Astrocyte (in vitro differentiated cells and primary cell): ENCODE data around the gene MSX1. TPM values are rescaled to one million over a fixed set of nuclear protein-coding genes. Genes with fewer than 3 reads are reported as not detected.

Experiments used
- DNase-seq: peaks from one replicate; pipeline ENCODE4 v3.0.0-alpha.2; 2010; ENCODE audit warnings: low read depth
- FAIRE-seq: peaks from 2 replicates; lab custom pipeline; 2011; peaks lifted over from hg19 to GRCh38; lab: Jason Lieb, UNC
- H2AFZ ChIP-seq: 2 replicates; pipeline ENCODE4 v1.6.0; 2012; ENCODE audit warnings: low read depth, low read length, inconsistent platforms
- H3K27ac ChIP-seq: 2 replicates; pipeline ENCODE4 v1.5.1; 2011; ENCODE audit warnings: low read depth, low read length, inconsistent platforms
- H3K27me3 ChIP-seq: 2 replicates; pipeline ENCODE4 v1.6.0; 2011; ENCODE audit warnings: low read length, inconsistent platforms; ENCODE audit not compliant: insufficient read depth
- H3K36me3 ChIP-seq: 2 replicates; pipeline ENCODE4 v1.5.1; 2011; ENCODE audit warnings: low read length, inconsistent platforms; ENCODE audit not compliant: insufficient read depth
- H3K4me1 ChIP-seq: 2 replicates; pipeline ENCODE4 v1.5.1; 2011; ENCODE audit warnings: low read length, inconsistent platforms; ENCODE audit not compliant: insufficient read depth
- H3K4me2 ChIP-seq: 2 replicates; pipeline ENCODE4 v1.6.0; 2012; ENCODE audit warnings: low read length, inconsistent platforms
- H3K4me3 ChIP-seq: 2 replicates; pipeline ENCODE4 v1.5.1; 2011; ENCODE audit warnings: low read depth, mild to moderate bottlenecking, low read length, inconsistent platforms; ENCODE audit not compliant: insufficient read depth
- H3K79me2 ChIP-seq: 2 replicates; pipeline ENCODE4 v1.6.0; 2012; ENCODE audit warnings: mild to moderate bottlenecking, low read length, inconsistent platforms; ENCODE audit not compliant: insufficient read depth
- H3K9ac ChIP-seq: 2 replicates; pipeline ENCODE4 v1.6.0; 2012; ENCODE audit warnings: mild to moderate bottlenecking, low read length, inconsistent platforms
- H3K9me3 ChIP-seq: 2 replicates; pipeline ENCODE4 v1.5.1; 2012; ENCODE audit warnings: low read depth, mild to moderate bottlenecking, low read length, inconsistent platforms; ENCODE audit not compliant: insufficient read depth
- H4K20me1 ChIP-seq: 2 replicates; pipeline ENCODE4 v1.6.0; 2012; ENCODE audit warnings: low read length, inconsistent platforms; ENCODE audit not compliant: insufficient read depth
- H3K27ac Mint-ChIP-seq: one replicate; pipeline ENCODE4 v1.8.0; 2021; ENCODE audit warnings: mild to moderate bottlenecking, mixed read lengths; ENCODE audit not compliant: unreplicated experiment
- H3K27me3 Mint-ChIP-seq: one replicate; pipeline ENCODE4 v1.8.0; 2021; ENCODE audit warnings: low read depth, mixed read lengths; ENCODE audit not compliant: unreplicated experiment
- H3K36me3 Mint-ChIP-seq: one replicate; pipeline ENCODE4 v1.8.0; 2021; ENCODE audit warnings: low read depth, mixed read lengths; ENCODE audit not compliant: unreplicated experiment
- H3K4me1 Mint-ChIP-seq: one replicate; pipeline ENCODE4 v1.8.0; 2021; ENCODE audit warnings: low read depth, mixed read lengths; ENCODE audit not compliant: unreplicated experiment
- H3K4me3 Mint-ChIP-seq: one replicate; pipeline ENCODE4 v1.8.0; 2021; ENCODE audit warnings: mild to moderate bottlenecking, moderate library complexity, mixed read lengths; ENCODE audit not compliant: unreplicated experiment
- H3K9me3 Mint-ChIP-seq: one replicate; pipeline ENCODE4 v1.8.0; 2021; ENCODE audit warnings: mild to moderate bottlenecking, mixed read lengths; ENCODE audit not compliant: unreplicated experiment
- EZH2 ChIP-seq: IDR thresholded peaks from 2 replicates; pipeline ENCODE4 v1.6.1; 2012; ENCODE audit warnings: mild to moderate bottlenecking, low read length, inconsistent platforms; ENCODE audit not compliant: insufficient read depth
- total RNA-seq: library from RNA; stranded (reverse); gene quantifications from 2 replicates; pipeline ENCODE4 v1.2.1, GENCODE V29; 2021
- TF ChIP-seq, protein P1 (sequence below): IDR thresholded peaks from 2 replicates; pipeline ENCODE4 v1.5.1; 2011; ENCODE audit warnings: low read depth, mild to moderate bottlenecking, inconsistent platforms, low read length, moderate library complexity; ENCODE audit not compliant: insufficient read depth

MSX1 gene
- total RNA-seq, 1 donor from 2014 or later, result 0.91 TPM

DNA sequence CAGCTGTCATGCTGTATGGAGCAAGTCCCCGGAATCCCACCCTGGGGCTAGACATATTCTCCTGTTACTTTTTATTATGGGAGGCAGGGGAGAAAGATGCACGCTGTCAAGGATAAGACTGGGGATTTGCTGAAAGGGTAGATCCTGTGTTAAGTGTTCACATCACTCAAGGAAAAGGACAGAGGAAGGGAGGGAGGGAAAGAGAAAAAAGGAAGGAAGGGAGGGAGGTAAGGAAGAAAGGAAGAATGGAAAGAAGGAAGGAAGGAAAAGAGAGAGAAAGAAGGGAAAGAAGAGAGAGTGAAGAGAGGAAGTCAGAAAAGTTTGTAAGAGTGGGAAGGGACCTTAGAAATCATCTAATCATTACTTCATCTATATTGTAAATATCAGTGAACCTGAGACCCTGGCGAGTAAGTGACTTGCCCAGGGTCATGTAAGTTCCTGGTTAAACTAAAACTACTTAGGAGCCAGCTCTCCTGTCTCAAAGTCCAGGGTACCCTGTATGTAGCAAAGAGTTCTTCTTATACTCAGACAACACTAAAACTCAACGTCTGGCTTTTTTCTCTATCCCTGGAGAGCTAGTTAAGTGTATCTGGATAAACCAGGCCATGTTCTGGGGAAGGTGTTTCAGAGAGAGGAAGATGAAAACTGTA is 47.2 kb upstream of the MSX1 start:
- H4K20me1 ChIP-seq, result no peaks in the 10 kb centered on the region
- no peaks in the 10 kb centered on the region for H3K79me2 ChIP-seq
- no peaks in the 10 kb centered on the region for H3K9me3 ChIP-seq
- no peak overlapping the region for H2AFZ ChIP-seq
- H3K9ac ChIP-seq, result no peak overlapping the region
- FAIRE-seq, result no peak
- H3K27me3 Mint-ChIP-seq, result peaks cover 59% of the 10 kb centered on the region
- no peak overlapping the region for H3K27ac Mint-ChIP-seq
- no peak overlapping the region for H3K4me3 ChIP-seq
- no peaks in the 10 kb centered on the region for H3K36me3 ChIP-seq
- no peak for DNase-seq
- no peaks in the 10 kb centered on the region for H3K36me3 Mint-ChIP-seq
- TF ChIP-seq, protein P1, sequence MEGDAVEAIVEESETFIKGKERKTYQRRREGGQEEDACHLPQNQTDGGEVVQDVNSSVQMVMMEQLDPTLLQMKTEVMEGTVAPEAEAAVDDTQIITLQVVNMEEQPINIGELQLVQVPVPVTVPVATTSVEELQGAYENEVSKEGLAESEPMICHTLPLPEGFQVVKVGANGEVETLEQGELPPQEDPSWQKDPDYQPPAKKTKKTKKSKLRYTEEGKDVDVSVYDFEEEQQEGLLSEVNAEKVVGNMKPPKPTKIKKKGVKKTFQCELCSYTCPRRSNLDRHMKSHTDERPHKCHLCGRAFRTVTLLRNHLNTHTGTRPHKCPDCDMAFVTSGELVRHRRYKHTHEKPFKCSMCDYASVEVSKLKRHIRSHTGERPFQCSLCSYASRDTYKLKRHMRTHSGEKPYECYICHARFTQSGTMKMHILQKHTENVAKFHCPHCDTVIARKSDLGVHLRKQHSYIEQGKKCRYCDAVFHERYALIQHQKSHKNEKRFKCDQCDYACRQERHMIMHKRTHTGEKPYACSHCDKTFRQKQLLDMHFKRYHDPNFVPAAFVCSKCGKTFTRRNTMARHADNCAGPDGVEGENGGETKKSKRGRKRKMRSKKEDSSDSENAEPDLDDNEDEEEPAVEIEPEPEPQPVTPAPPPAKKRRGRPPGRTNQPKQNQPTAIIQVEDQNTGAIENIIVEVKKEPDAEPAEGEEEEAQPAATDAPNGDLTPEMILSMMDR, result no peak
- TF ChIP-seq EZH2, result no peak
- no peak overlapping the region for H3K4me2 ChIP-seq
- H3K4me1 Mint-ChIP-seq, result no peaks in the 10 kb centered on the region
- no peak overlapping the region for H3K4me3 Mint-ChIP-seq
- H3K27ac ChIP-seq, result no peak overlapping the region
- peaks cover 4% of the 10 kb centered on the region for H3K9me3 Mint-ChIP-seq
- H3K27me3 ChIP-seq, result peaks cover 12% of the 10 kb centered on the region
- H3K4me1 ChIP-seq, result no peaks in the 10 kb centered on the region

DNA sequence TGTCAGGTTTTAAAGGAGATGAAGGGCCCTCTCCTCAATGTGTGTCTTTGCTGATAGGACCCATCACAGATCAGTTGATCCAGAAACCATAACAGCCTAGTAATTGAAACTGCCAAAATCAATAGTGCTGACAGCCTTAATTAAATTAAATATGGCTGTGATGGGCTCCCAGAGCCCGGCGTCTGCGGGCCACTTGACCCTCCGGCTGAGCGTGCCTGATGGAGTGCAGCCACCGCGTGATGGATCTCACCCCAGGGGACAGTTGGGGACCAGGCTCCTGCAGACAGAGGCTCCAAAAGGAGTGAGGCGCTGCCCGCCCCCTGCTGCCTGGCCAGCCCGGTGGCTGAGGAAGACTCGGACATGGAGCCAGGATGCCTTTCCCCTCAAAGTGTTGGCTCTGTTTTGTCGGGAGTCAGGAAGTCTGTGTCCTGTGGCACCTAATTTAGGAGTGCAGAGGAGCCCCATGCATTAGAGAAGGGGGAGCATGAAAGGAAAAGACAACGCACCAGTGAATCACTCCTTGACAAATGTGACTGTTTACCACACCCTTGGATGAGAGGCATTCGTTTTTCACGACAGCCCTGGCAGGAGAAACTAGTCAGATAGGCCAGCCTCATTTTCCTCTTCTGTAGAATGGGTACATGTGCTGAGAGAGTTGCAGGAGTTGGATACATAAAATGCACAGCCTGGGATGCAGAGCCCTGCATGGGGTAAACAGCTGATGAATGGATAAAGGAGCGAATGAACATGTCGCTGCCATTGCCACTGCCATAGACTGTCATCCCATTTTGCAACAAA is 40.9 kb upstream of the MSX1 start:
- Mint-ChIP-seq H3K27me3 (peaks cover 43% of the 10 kb centered on the region), H3K27ac (no peak overlapping the region), H3K36me3 (no peaks in the 10 kb centered on the region), H3K9me3 (no peaks in the 10 kb centered on the region), H3K4me1 (no peaks in the 10 kb centered on the region), H3K4me3 (no peak overlapping the region)
- Histone ChIP-seq H2AFZ (no peak overlapping the region), H3K9ac (no peak overlapping the region), H3K36me3 (no peaks in the 10 kb centered on the region), H3K4me3 (no peak overlapping the region), H3K4me2 (no peak overlapping the region), H3K27ac (no peak overlapping the region), H3K27me3 (peaks cover 9% of the 10 kb centered on the region), H4K20me1 (no peaks in the 10 kb centered on the region), H3K79me2 (no peaks in the 10 kb centered on the region), H3K9me3 (no peaks in the 10 kb centered on the region), H3K4me1 (no peaks in the 10 kb centered on the region)
- DNase-seq, result no peak
- no peak for FAIRE-seq
- TF ChIP-seq, protein P1, result no peak
- no peak for TF ChIP-seq EZH2

DNA sequence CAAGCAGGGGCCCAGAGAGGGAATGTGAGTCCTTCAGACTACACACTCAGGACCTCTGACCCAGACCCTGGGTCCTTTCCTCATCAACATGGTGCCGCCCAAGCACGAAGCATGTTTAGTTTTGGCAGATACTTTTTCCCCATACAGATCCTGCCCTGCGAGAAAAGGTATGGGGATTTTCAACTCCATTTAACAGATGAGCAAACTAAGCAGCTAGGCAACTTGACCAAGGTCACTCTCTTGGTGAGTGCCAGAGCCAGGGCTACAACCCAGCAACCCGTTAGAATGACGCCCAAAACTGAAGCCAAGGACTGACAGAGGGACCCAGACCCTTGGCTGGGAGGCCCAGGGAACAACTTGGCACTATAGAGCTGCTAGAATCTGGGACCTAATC is 40.3 kb upstream of the MSX1 start:
- H3K27ac ChIP-seq, result no peak overlapping the region
- Mint-ChIP-seq H3K4me1 (no peaks in the 10 kb centered on the region), H3K27ac (no peak overlapping the region), H3K36me3 (no peaks in the 10 kb centered on the region), H3K9me3 (no peaks in the 10 kb centered on the region), H3K27me3 (peaks cover 38% of the 10 kb centered on the region), H3K4me3 (no peak overlapping the region)
- H3K9me3 ChIP-seq, result no peaks in the 10 kb centered on the region
- H3K27me3 ChIP-seq, result peaks cover 9% of the 10 kb centered on the region
- H4K20me1 ChIP-seq, result no peaks in the 10 kb centered on the region
- FAIRE-seq (no peak), DNase-seq (no peak)
- no peak overlapping the region for H3K9ac ChIP-seq
- no peaks in the 10 kb centered on the region for H3K36me3 ChIP-seq
- no peak overlapping the region for H3K4me3 ChIP-seq
- no peaks in the 10 kb centered on the region for H3K79me2 ChIP-seq
- no peaks in the 10 kb centered on the region for H3K4me1 ChIP-seq
- H2AFZ ChIP-seq, result no peak overlapping the region
- no peak overlapping the region for H3K4me2 ChIP-seq
- TF ChIP-seq, protein P1, result no peak
- no peak for TF ChIP-seq EZH2
